ENCODE data around the gene ARL15.

Gene ARL15

DNA sequence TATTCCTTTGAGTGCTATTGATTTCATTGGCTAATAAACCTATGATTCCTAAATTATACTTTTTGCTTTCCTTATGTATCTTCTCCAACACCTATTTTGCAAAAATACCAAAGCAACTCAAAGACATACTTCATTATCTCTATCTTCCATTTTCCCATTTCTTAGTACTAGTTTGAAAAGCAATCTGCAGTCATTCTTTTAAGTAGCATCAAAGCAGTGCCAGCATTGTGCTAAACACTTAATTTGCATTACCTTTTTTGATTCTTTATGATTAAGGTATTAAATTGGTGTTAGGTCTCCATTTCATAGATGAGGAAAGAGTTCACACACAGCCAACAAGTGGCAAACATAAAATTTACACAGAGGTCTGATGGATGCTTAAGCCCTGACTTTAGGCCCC is 330.3 kb downstream of the ARL15 start:
- TF ChIP-seq, protein P1, sequence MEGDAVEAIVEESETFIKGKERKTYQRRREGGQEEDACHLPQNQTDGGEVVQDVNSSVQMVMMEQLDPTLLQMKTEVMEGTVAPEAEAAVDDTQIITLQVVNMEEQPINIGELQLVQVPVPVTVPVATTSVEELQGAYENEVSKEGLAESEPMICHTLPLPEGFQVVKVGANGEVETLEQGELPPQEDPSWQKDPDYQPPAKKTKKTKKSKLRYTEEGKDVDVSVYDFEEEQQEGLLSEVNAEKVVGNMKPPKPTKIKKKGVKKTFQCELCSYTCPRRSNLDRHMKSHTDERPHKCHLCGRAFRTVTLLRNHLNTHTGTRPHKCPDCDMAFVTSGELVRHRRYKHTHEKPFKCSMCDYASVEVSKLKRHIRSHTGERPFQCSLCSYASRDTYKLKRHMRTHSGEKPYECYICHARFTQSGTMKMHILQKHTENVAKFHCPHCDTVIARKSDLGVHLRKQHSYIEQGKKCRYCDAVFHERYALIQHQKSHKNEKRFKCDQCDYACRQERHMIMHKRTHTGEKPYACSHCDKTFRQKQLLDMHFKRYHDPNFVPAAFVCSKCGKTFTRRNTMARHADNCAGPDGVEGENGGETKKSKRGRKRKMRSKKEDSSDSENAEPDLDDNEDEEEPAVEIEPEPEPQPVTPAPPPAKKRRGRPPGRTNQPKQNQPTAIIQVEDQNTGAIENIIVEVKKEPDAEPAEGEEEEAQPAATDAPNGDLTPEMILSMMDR (conservative IDR thresholded peaks at IDR 0.05; ENCODE audit: control insufficient read depth, insufficient read depth, low read depth, low read length): no peak

DNA sequence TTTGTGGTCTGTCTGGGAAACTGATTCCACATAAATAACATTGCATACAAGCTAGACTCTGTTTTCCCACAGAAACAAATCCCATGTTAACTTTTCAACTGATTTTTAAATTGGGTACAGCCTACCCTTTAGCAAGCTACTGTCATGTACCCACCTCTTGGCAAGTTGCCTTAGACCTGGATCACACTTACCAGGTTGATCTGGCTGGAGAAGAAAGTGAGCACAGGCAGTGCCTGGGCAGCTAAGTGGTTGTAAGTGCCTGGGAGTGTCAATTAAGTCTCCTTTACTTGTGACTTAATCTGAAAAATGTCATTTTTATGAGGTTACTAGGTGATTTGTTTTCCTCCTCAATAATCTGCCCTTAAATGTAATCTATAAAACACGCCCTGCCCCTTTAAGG is 336.4 kb downstream of the ARL15 start:
- DNase-seq (ENCODE audit: low read depth): no peak
- TF ChIP-seq, protein P1 (conservative IDR thresholded peaks at IDR 0.05; ENCODE audit: control insufficient read depth, insufficient read depth, low read depth, low read length): no peak
- H3K4me3 ChIP-seq (ENCODE audit: control insufficient read depth, low read depth, low read length): no peak overlapping the region

More for the DNA sequence above, 330.3 kb downstream of the ARL15 start:
- no peak overlapping the region for H3K4me3 ChIP-seq (ENCODE audit: control insufficient read depth, low read depth, low read length)
- no peak for DNase-seq (ENCODE audit: low read depth)

DNA sequence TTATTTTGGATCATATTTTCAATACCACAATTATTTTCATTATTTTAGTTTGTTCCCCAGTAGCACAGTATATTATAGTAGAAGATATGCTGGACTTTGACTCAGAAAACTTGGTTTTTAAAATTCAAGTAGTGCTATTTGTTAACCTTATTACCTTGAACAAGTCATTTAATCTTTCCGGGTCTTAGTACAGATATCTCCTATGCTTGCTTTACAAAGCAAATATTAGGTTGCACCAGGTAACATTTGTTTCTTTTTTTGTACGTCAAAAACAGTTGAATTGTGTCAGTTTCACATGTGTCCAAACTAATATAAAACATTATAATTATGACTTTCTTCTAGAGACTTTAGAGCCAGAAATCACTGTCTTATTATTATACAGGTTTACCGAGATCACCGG is 338.1 kb downstream of the ARL15 start:
- H3K4me3 ChIP-seq (ENCODE audit: control insufficient read depth, low read depth, low read length): no peak overlapping the region
- DNase-seq (ENCODE audit: low read depth): no peak
- TF ChIP-seq, protein P1 (conservative IDR thresholded peaks at IDR 0.05; ENCODE audit: control insufficient read depth, insufficient read depth, low read depth, low read length): no peak

DNA sequence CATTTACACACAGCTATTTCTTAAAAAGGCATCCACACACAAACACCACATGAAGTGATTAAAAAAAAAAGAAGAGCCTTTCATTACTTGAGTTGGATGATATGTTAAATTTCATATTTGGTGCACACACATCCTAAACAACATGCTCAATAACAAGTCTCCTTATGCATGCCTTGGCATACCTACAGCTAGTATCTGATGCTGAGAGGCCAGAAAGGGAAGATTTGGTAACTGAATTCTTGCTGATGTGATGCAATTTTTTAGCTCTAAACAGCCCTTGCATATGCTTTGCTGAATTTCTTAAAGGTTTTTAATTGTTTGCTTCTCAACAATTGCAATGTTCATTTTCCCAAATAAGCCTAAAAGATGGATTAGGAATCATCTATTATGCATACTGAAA is 338.8 kb downstream of the ARL15 start:
- peak; percentile 20 for DNase-seq (ENCODE audit: low read depth)
- no peak overlapping the region for H3K4me3 ChIP-seq (ENCODE audit: control insufficient read depth, low read depth, low read length)
- TF ChIP-seq, protein P1 (conservative IDR thresholded peaks at IDR 0.05; ENCODE audit: control insufficient read depth, insufficient read depth, low read depth, low read length): no peak

DNA sequence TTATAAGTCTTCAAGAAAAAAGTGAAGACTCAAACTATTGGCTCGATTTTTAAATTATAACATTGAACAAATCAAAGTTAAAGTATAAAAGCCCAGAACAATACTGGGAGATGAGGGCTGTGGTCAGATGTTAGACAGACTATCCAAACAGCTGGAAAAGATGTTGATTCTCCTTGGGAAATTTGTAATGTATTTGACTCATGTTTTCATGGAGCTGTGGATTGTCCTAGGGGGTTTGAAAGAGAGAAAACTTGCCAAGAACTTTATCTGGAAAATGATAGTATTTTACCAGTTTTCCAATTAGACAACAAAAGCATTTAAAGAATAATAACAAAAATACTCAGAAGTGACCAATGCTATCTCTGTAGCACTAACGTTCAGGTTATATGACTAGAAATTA is 339.2 kb downstream of the ARL15 start:
- peak; percentile 61 for DNase-seq (ENCODE audit: low read depth)
- H3K4me3 ChIP-seq (ENCODE audit: control insufficient read depth, low read depth, low read length): no peak overlapping the region
- TF ChIP-seq, protein P1 (conservative IDR thresholded peaks at IDR 0.05; ENCODE audit: control insufficient read depth, insufficient read depth, low read depth, low read length): no peak

DNA sequence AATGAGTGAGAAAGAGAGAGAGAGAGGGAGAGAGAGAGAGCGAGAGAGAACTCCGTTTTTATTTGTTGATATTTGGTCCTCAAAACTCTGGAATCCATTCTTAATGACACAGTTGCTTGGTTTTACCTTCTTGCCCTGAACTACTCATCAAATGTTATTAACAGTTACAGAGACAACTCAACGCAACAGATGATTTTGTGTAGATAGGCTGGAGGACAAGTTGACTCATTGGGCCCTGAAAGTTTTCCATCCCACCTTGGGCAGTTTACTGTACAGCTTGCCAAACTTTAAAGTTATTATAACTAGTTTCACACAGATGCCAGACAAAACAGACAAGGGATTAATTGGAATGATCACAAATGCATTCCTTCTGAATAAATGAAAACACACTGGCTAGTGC is 339.9 kb downstream of the ARL15 start:
- peak; percentile 51 for DNase-seq (ENCODE audit: low read depth)
- TF ChIP-seq, protein P1 (conservative IDR thresholded peaks at IDR 0.05; ENCODE audit: control insufficient read depth, insufficient read depth, low read depth, low read length): no peak
- no peak overlapping the region for H3K4me3 ChIP-seq (ENCODE audit: control insufficient read depth, low read depth, low read length)

DNA sequence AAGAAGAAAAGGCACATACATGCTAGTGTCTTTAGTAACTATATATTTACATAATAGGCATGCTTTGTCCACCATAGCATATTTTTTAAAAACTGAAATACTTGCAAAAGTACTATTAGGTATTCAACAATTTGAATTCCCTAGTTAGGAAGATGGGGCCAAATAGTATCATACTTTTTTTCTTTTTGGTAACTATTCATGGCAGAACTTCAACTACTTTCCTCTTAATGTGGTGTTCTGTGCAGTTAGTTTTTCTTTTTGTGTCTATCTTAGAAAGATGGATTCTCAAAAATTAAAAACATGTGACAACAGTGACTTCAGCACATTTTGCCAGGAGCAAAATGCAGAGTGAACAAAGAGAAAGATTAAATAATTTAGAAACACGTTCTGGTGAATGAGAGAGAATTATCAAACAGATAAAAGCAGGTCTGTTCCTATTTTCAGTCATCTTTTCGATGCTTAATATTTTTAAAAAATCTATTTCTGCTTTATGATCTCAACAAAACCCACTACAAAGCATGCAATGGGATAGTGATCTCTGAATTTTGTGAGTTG is 341.1 kb downstream of the ARL15 start:
- no peak for DNase-seq (ENCODE audit: low read depth)
- H3K4me3 ChIP-seq (ENCODE audit: control insufficient read depth, low read depth, low read length): no peak overlapping the region
- TF ChIP-seq, protein P1 (conservative IDR thresholded peaks at IDR 0.05; ENCODE audit: control insufficient read depth, insufficient read depth, low read depth, low read length): no peak

Data from fibroblast of mammary gland (primary cell).